ENCODE results near the gene DTNB.

The DTNB gene

GRCh38 chr2:25517701-25518100 lies 155.7 kb downstream of the DTNB start:
- DNase-seq (ENCODE audit: low read depth) = no peak
- H3K4me3 ChIP-seq (ENCODE audit: low read depth, low read length) = no peak overlapping the region
- no peak for TF ChIP-seq CTCF (IDR thresholded peaks at IDR 0.05; ENCODE audit: control insufficient read depth, extremely low read depth, insufficient read depth)

GRCh38 chr2:25514043-25514637 lies 159.2 kb downstream of the DTNB start:
- no peak for TF ChIP-seq CTCF (IDR thresholded peaks at IDR 0.05; ENCODE audit: control insufficient read depth, extremely low read depth, insufficient read depth)
- no peak for DNase-seq (ENCODE audit: low read depth)
- H3K4me3 ChIP-seq (ENCODE audit: low read depth, low read length) = no peak overlapping the region

- no peak for DNase-seq (ENCODE audit: low read depth)
- no peak for TF ChIP-seq CTCF (IDR thresholded peaks at IDR 0.05; ENCODE audit: control insufficient read depth, extremely low read depth, insufficient read depth)
- no peak overlapping the region for H3K4me3 ChIP-seq (ENCODE audit: low read depth, low read length)
These were observed 160.7 kb downstream of the DTNB start for GRCh38 chr2:25512707-25513106.

- TF ChIP-seq CTCF (IDR thresholded peaks at IDR 0.05; ENCODE audit: control insufficient read depth, extremely low read depth, insufficient read depth) = no peak
- no peak overlapping the region for H3K4me3 ChIP-seq (ENCODE audit: low read depth, low read length)
- no peak for DNase-seq (ENCODE audit: low read depth)
These were observed 167.2 kb downstream of the DTNB start for GRCh38 chr2:25506226-25506625.

GRCh38 chr2:25505622-25506021 lies 167.8 kb downstream of the DTNB start:
- no peak for TF ChIP-seq CTCF (IDR thresholded peaks at IDR 0.05; ENCODE audit: control insufficient read depth, extremely low read depth, insufficient read depth)
- no peak for DNase-seq (ENCODE audit: low read depth)
- no peak overlapping the region for H3K4me3 ChIP-seq (ENCODE audit: low read depth, low read length)

- no peak overlapping the region for H3K4me3 ChIP-seq (ENCODE audit: low read depth, low read length)
- no peak for TF ChIP-seq CTCF (IDR thresholded peaks at IDR 0.05; ENCODE audit: control insufficient read depth, extremely low read depth, insufficient read depth)
- DNase-seq (ENCODE audit: low read depth) = no peak
These were observed 168.2 kb downstream of the DTNB start for GRCh38 chr2:25505182-25505581.

GRCh38 chr2:25504266-25504665 lies 169.1 kb downstream of the DTNB start:
- H3K4me3 ChIP-seq (ENCODE audit: low read depth, low read length) = no peak overlapping the region
- no peak for TF ChIP-seq CTCF (IDR thresholded peaks at IDR 0.05; ENCODE audit: control insufficient read depth, extremely low read depth, insufficient read depth)
- DNase-seq (ENCODE audit: low read depth) = no peak

All from LNCaP clone FGC (cell line).